Measurements from ENCODE around the gene KAZN. TPM values are rescaled to one million over a fixed set of nuclear protein-coding genes. Genes with fewer than 3 reads are reported as not detected.

KAZN gene
- total RNA-seq, 1 donor from 2014 or later, result 2.8 TPM

GRCh38 chr1:15047237-15047636 lies 448.8 kb downstream of the KAZN start:
- no peaks in the 10 kb centered on the region for H3K27me3 ChIP-seq (ENCODE audit: control insufficient read depth, insufficient read depth, low read length)
- no peak overlapping the region for H3K4me3 ChIP-seq (ENCODE audit: low read depth, low read length)
- no peak for TF ChIP-seq CTCF (IDR thresholded peaks at IDR 0.05; ENCODE audit: insufficient read depth, low read length, poor library complexity, severe bottlenecking)
- no peak for DNase-seq (ENCODE audit: low read depth)
- no peaks in the 10 kb centered on the region for H3K36me3 ChIP-seq (ENCODE audit: control insufficient read depth, insufficient read depth, low read length)

GRCh38 chr1:15048437-15048980 lies 450.0 kb downstream of the KAZN start:
- no peak for TF ChIP-seq CTCF (IDR thresholded peaks at IDR 0.05; ENCODE audit: insufficient read depth, low read length, poor library complexity, severe bottlenecking)
- no peaks in the 10 kb centered on the region for H3K36me3 ChIP-seq (ENCODE audit: control insufficient read depth, insufficient read depth, low read length)
- no peak overlapping the region for H3K4me3 ChIP-seq (ENCODE audit: low read depth, low read length)
- no peaks in the 10 kb centered on the region for H3K27me3 ChIP-seq (ENCODE audit: control insufficient read depth, insufficient read depth, low read length)
- no peak for DNase-seq (ENCODE audit: low read depth)

GRCh38 chr1:15049067-15049466 lies 450.6 kb downstream of the KAZN start:
- Histone ChIP-seq H3K27me3 (ENCODE audit: control insufficient read depth, insufficient read depth, low read length) (no peaks in the 10 kb centered on the region), H3K4me3 (ENCODE audit: low read depth, low read length) (no peak overlapping the region), H3K36me3 (ENCODE audit: control insufficient read depth, insufficient read depth, low read length) (no peaks in the 10 kb centered on the region)
- no peak for TF ChIP-seq CTCF (IDR thresholded peaks at IDR 0.05; ENCODE audit: insufficient read depth, low read length, poor library complexity, severe bottlenecking)
- no peak for DNase-seq (ENCODE audit: low read depth)

- Histone ChIP-seq H3K4me3 (ENCODE audit: low read depth, low read length) (no peak overlapping the region), H3K27me3 (ENCODE audit: control insufficient read depth, insufficient read depth, low read length) (no peaks in the 10 kb centered on the region), H3K36me3 (ENCODE audit: control insufficient read depth, insufficient read depth, low read length) (no peaks in the 10 kb centered on the region)
- DNase-seq (ENCODE audit: low read depth), result no peak
- no peak for TF ChIP-seq CTCF (IDR thresholded peaks at IDR 0.05; ENCODE audit: insufficient read depth, low read length, poor library complexity, severe bottlenecking)
These were observed 453.5 kb downstream of the KAZN start for GRCh38 chr1:15051882-15052528.

GRCh38 chr1:15053153-15053552 lies 454.7 kb downstream of the KAZN start:
- no peaks in the 10 kb centered on the region for H3K27me3 ChIP-seq (ENCODE audit: control insufficient read depth, insufficient read depth, low read length)
- no peak overlapping the region for H3K4me3 ChIP-seq (ENCODE audit: low read depth, low read length)
- no peaks in the 10 kb centered on the region for H3K36me3 ChIP-seq (ENCODE audit: control insufficient read depth, insufficient read depth, low read length)
- TF ChIP-seq CTCF (IDR thresholded peaks at IDR 0.05; ENCODE audit: insufficient read depth, low read length, poor library complexity, severe bottlenecking), result no peak
- no peak for DNase-seq (ENCODE audit: low read depth)

Data from kidney epithelial cell (primary cell).